HG02763 (cell line): ENCODE results near the gene PDE8A.

Experiments used
- ATAC-seq: cut with Tn5 transposase; IDR thresholded peaks from one replicate; pipeline ENCODE4 v1.9.1; 2021; ENCODE audit warnings: mild to moderate bottlenecking, moderate library complexity; ENCODE audit not compliant: unreplicated experiment

The PDE8A gene

GRCh38 chr15:85029221-85029620 is 47.6 kb downstream of the PDE8A start:
- no peak for ATAC-seq

- no peak for ATAC-seq
These were observed 48.8 kb downstream of the PDE8A start for GRCh38 chr15:85030301-85030929.

- ATAC-seq: no peak
These were observed 49.7 kb downstream of the PDE8A start for GRCh38 chr15:85031086-85031943.

- no peak for ATAC-seq
These were observed 50.4 kb downstream of the PDE8A start for GRCh38 chr15:85031944-85032558.

- ATAC-seq: no peak
These were observed 51.5 kb downstream of the PDE8A start for GRCh38 chr15:85033148-85033547.

- no peak for ATAC-seq
These were observed 52.6 kb downstream of the PDE8A start for GRCh38 chr15:85034276-85034675.

- no peak for ATAC-seq
These were observed 54.3 kb downstream of the PDE8A start for GRCh38 chr15:85035980-85036379.

- ATAC-seq: no peak
These were observed 55.1 kb downstream of the PDE8A start for GRCh38 chr15:85036716-85037115.

GRCh38 chr15:85037641-85038040 is 56.0 kb downstream of the PDE8A start:
- ATAC-seq: no peak

- no peak for ATAC-seq
These were observed 59.6 kb downstream of the PDE8A start for GRCh38 chr15:85041230-85041629.

GRCh38 chr15:85044251-85044853 is 62.7 kb downstream of the PDE8A start:
- peak; percentile 45 for ATAC-seq

- no peak for ATAC-seq
These were observed 63.2 kb downstream of the PDE8A start for GRCh38 chr15:85044894-85045293.

- no peak for ATAC-seq
These were observed 64.0 kb downstream of the PDE8A start for GRCh38 chr15:85045615-85046014.

- no peak for ATAC-seq
These were observed 65.8 kb downstream of the PDE8A start for GRCh38 chr15:85047271-85047948.

GRCh38 chr15:85048430-85048829 is 66.8 kb downstream of the PDE8A start:
- no peak for ATAC-seq

- no peak for ATAC-seq
These were observed 68.1 kb downstream of the PDE8A start for GRCh38 chr15:85049805-85050204.

GRCh38 chr15:85059734-85060133 is 78.1 kb downstream of the PDE8A start:
- ATAC-seq: no peak

- no peak for ATAC-seq
These were observed 80.9 kb downstream of the PDE8A start for GRCh38 chr15:85062560-85062959.

GRCh38 chr15:85063088-85063487 is 81.4 kb downstream of the PDE8A start:
- no peak for ATAC-seq

- no peak for ATAC-seq
These were observed 81.9 kb downstream of the PDE8A start for GRCh38 chr15:85063522-85064079.

GRCh38 chr15:85064710-85065109 is 83.1 kb downstream of the PDE8A start:
- ATAC-seq: no peak
